Mucosa of rectum (tissue), 2 donors: ENCODE measurements around the gene ETNK1.

Source experiments
- H3K27ac ChIP-seq, 2 donors: one replicate each; pipeline ENCODE4 v1.7.0; 2013; ENCODE audit warnings: inconsistent platforms in 2 of 2, low read depth in 2 of 2, low read length in 2 of 2
- H3K27me3 ChIP-seq, 2 donors: one replicate each; pipeline ENCODE4 v1.7.0; 2013; ENCODE audit warnings: low read length in 2 of 2; ENCODE audit not compliant: control insufficient read depth in 2 of 2, insufficient read depth in 2 of 2
- H3K36me3 ChIP-seq, 2 donors: one replicate each; pipeline ENCODE4 v1.7.0; 2013; ENCODE audit warnings: low read length in 2 of 2; ENCODE audit not compliant: control insufficient read depth in 2 of 2, insufficient read depth in 2 of 2
- H3K4me1 ChIP-seq, 2 donors: one replicate each; pipeline ENCODE4 v1.7.0; 2013; ENCODE audit warnings: low read length in 2 of 2, mild to moderate bottlenecking in 1 of 2; ENCODE audit not compliant: control insufficient read depth in 2 of 2, insufficient read depth in 2 of 2
- H3K4me3 ChIP-seq, 2 donors: one replicate each; pipeline ENCODE4 v1.7.0; 2013; ENCODE audit warnings: low read length in 2 of 2
- H3K9ac ChIP-seq, 2 donors: one replicate each; pipeline ENCODE4 v1.7.0; 2013; ENCODE audit warnings: low read length in 2 of 2, low read depth in 1 of 2, mild to moderate bottlenecking in 1 of 2
- H3K9me3 ChIP-seq, 2 donors: one replicate each; pipeline ENCODE4 v1.7.0; 2013; ENCODE audit warnings: low read length in 2 of 2; ENCODE audit not compliant: control insufficient read depth in 2 of 2
- donor health status: healthy.
- donor health status: Normal muscosa, but diverticular disease.

Gene ETNK1

DNA sequence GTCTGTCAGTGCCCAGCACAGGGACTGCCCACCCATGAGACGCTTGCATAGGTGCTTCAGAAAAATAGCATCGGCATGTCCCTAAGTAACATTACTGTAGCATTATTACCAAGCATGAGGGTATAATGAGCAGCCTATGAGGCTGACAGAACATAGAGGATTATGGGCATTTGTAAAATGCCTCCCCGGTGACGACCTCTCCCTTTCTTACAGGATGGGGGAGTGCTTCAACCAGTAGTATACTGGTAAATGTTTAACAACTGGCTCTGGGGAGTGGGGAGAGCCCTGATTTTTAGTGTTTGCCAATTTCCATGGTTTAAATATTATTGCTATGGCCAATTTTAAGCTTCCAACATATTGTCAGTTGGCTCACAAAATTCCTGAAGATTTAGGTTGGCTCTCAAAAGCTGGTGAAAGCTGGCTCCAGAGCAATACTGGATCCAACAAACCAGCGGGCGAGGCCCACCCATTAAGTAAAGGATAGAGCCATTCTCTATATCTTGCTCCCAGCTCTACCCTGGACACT, 104.5 kb downstream of the ETNK1 start:
- Histone ChIP-seq H3K9ac (no peak overlapping the region), H3K4me1 (no peaks in the 10 kb centered on the region), H3K36me3 (no peaks in the 10 kb centered on the region), H3K27ac (peak overlapping the region in 1 of 2 donors; percentile 20), H3K9me3 (no peaks in the 10 kb centered on the region), H3K4me3 (no peak overlapping the region), H3K27me3 (no peaks in the 10 kb centered on the region)

- no peak overlapping the region for H3K9ac ChIP-seq
- H3K9me3 ChIP-seq, result no peaks in the 10 kb centered on the region
- no peaks in the 10 kb centered on the region for H3K27me3 ChIP-seq
- no peaks in the 10 kb centered on the region for H3K36me3 ChIP-seq
- no peak overlapping the region for H3K4me3 ChIP-seq
- H3K27ac ChIP-seq, result peak overlapping the region in 1 of 2 donors; percentile 20
- no peaks in the 10 kb centered on the region for H3K4me1 ChIP-seq
These were observed 105.0 kb downstream of the ETNK1 start for GRCh38 chr12:22729957-22730443.

GRCh38 chr12:22731236-22731635, 106.3 kb downstream of the ETNK1 start:
- no peaks in the 10 kb centered on the region for H3K4me1 ChIP-seq
- no peaks in the 10 kb centered on the region for H3K36me3 ChIP-seq
- no peak overlapping the region for H3K27ac ChIP-seq
- no peak overlapping the region for H3K4me3 ChIP-seq
- no peak overlapping the region for H3K9ac ChIP-seq
- H3K27me3 ChIP-seq, result no peaks in the 10 kb centered on the region
- no peaks in the 10 kb centered on the region for H3K9me3 ChIP-seq

- H3K27me3 ChIP-seq, result no peaks in the 10 kb centered on the region
- H3K4me3 ChIP-seq, result no peak overlapping the region
- no peak overlapping the region for H3K9ac ChIP-seq
- no peaks in the 10 kb centered on the region for H3K36me3 ChIP-seq
- H3K27ac ChIP-seq, result no peak overlapping the region
- no peaks in the 10 kb centered on the region for H3K9me3 ChIP-seq
- no peaks in the 10 kb centered on the region for H3K4me1 ChIP-seq
These were observed 108.8 kb downstream of the ETNK1 start for GRCh38 chr12:22733756-22734155.

GRCh38 chr12:22738945-22739344, 114.0 kb downstream of the ETNK1 start:
- H3K27ac ChIP-seq, result no peak overlapping the region
- H3K4me3 ChIP-seq, result no peak overlapping the region
- H3K27me3 ChIP-seq, result no peaks in the 10 kb centered on the region
- no peak overlapping the region for H3K9ac ChIP-seq
- H3K36me3 ChIP-seq, result no peaks in the 10 kb centered on the region
- H3K4me1 ChIP-seq, result no peaks in the 10 kb centered on the region
- H3K9me3 ChIP-seq, result no peaks in the 10 kb centered on the region
